GM12878 (cell line): ENCODE measurements around the gene LYPD6. TPM values are rescaled to one million over a fixed set of nuclear protein-coding genes. Genes with fewer than 3 reads are reported as not detected.

Experiments
- ATAC-seq: fragments of 200-7000 bp; cut with Tn5 transposase; 3 replicates; pipeline ENCODE4 v1.9.1; 2020; ENCODE audit warnings: mild to moderate bottlenecking, moderate library complexity
- BruUV-seq: library from RNA; stranded (reverse); fragments of 400-500 nt; replicated peaks from 2 replicates; lab custom pipeline; 2021; lab: Mats Ljungman, UMichigan
- CTCF ChIA-PET: fragments of 300-600 bp; sonication (Branson Sonifier 250); formaldehyde crosslinking; extraction: SDS; loops from one replicate; lab custom pipeline; 2021; ENCODE audit warnings: inconsistent platforms; lab: Yijun Ruan, JAX
- POLR2A ChIA-PET: fragments of 350-600 bp; formaldehyde crosslinking; extraction: SDS; loops from one replicate; lab custom pipeline; 2021; ENCODE audit warnings: inconsistent platforms; lab: Charles Lee
- RAD21 ChIA-PET: fragments of 300-600 bp; sonication (Branson Sonifier 250); formaldehyde crosslinking; loops from one replicate; lab custom pipeline; 2023; ENCODE audit warnings: antibody characterized with exemption; ENCODE audit not compliant: unreplicated experiment; lab: Charles Lee
- SMC1A ChIA-PET: fragments of 300-600 bp; sonication (Branson Sonifier 250); formaldehyde crosslinking; loops from one replicate; lab custom pipeline; 2023; ENCODE audit not compliant: unreplicated experiment, uncharacterized antibody; lab: Charles Lee
- DNase-seq: peaks from one replicate; pipeline ENCODE4 v3.0.0-alpha.2; 2011; ENCODE audit warnings: low read depth, low spot score
- FAIRE-seq: peaks from 3 replicates; lab custom pipeline; 2011; peaks lifted over from hg19 to GRCh38; lab: Jason Lieb, UNC
- H2AFZ ChIP-seq: 2 replicates; pipeline ENCODE4 v1.6.0; 2011; ENCODE audit warnings: low read depth, low read length, control low read depth; ENCODE audit not compliant: control insufficient read depth
- H3K27ac ChIP-seq: 2 replicates; pipeline ENCODE4 v1.5.1; 2011; ENCODE audit warnings: control low read depth; ENCODE audit not compliant: control insufficient read depth, insufficient read depth
- H3K27me3 ChIP-seq, 2 experiments: replicated peaks in 1 of 2; 2 replicates each; pipeline versions ENCODE4 v1.6.0 to v1.6.1; 2011; ENCODE audit warnings: low read length in 1 of 2; ENCODE audit not compliant: control insufficient read depth in 2 of 2, insufficient read depth in 2 of 2
- H3K36me3 ChIP-seq, 2 experiments: 2 replicates each; pipeline ENCODE4 v1.5.1; 2011; ENCODE audit warnings: low read length in 1 of 2; ENCODE audit not compliant: control insufficient read depth in 2 of 2, insufficient read depth in 2 of 2
- H3K4me1 ChIP-seq: 2 replicates; pipeline ENCODE4 v1.6.1; 2011; ENCODE audit warnings: mild to moderate bottlenecking, low read length, moderate library complexity, mixed read lengths; ENCODE audit not compliant: control insufficient read depth, insufficient read depth
- H3K4me2 ChIP-seq: 2 replicates; pipeline ENCODE4 v1.6.0; 2011; ENCODE audit warnings: control low read depth; ENCODE audit not compliant: control insufficient read depth, insufficient read depth
- H3K4me3 ChIP-seq: fragments of 200-600 bp; sonication (generic); 2 replicates; pipeline ENCODE4 v1.5.1; 2016
- H3K79me2 ChIP-seq: 2 replicates; pipeline ENCODE4 v1.6.0; 2011; ENCODE audit warnings: low read length; ENCODE audit not compliant: control insufficient read depth, insufficient read depth
- H3K9ac ChIP-seq: 2 replicates; pipeline ENCODE4 v1.8.0; 2011; ENCODE audit warnings: low read length, control low read depth, mixed read lengths; ENCODE audit not compliant: control insufficient read depth, insufficient read depth
- H3K9me3 ChIP-seq: replicated peaks from 3 replicates; pipeline ENCODE4 v1.5.1; 2011; ENCODE audit warnings: mild to moderate bottlenecking, low read length; ENCODE audit not compliant: control insufficient read depth, insufficient read depth
- H4K20me1 ChIP-seq: 2 replicates; pipeline ENCODE4 v1.6.0; 2011; ENCODE audit not compliant: control insufficient read depth, insufficient read depth
- BRCA1 ChIP-seq: IDR thresholded peaks from 2 replicates; pipeline ENCODE4 v1.6.1; 2011; ENCODE audit warnings: low read depth, low read length, improper control_type of control experiment
- IRF4 ChIP-seq: IDR thresholded peaks from 2 replicates; pipeline ENCODE4 v1.6.1; 2011; ENCODE audit warnings: low read depth, low read length
- RAD21 ChIP-seq: IDR thresholded peaks from 2 replicates; pipeline ENCODE4 v1.6.1; 2011; ENCODE audit warnings: mild to moderate bottlenecking, low read depth, low read length, moderate library complexity; ENCODE audit not compliant: insufficient read depth
- WGBS: methylation state at CpG from one replicate; pipeline ENCODE4 v1.1.6; 2016; ENCODE audit warnings: low lambda C conversion rate; ENCODE audit not compliant: insufficient replicate concordance, insufficient coverage; ENCODE audit errors: missing lambda C conversion rate; 5-methylcytosine and 5-hydroxymethylcytosine counted together
- in situ Hi-C: fragments of 300-500 bp; cut with MboI; formaldehyde crosslinking; loops from 9 replicates; pipeline ENCODE4 v1.14.3; 2018; ENCODE audit warnings: mixed read lengths
- intact Hi-C: fragments of 100-400 bp; cut with micrococcal nuclease; formaldehyde crosslinking; loops from one replicate; pipeline ENCODE4 v1.14.2; 2022; ENCODE audit not compliant: unreplicated experiment
- polyA plus RNA-seq, 11 experiments: library from polyadenylated mRNA; depleted of rRNA in 4 of 11; unstranded in 6 of 11; stranded (reverse) in 5 of 11; fragments of >200 nt; fragmentation: Nextera tagmentation in 4 of 11; fragmentation: Illumina TruSeq in 1 of 11; extraction: Ambion mirVana in 4 of 11; extraction: Trizol in 1 of 11; gene quantifications; 1 replicate in 1 of 11; 2 replicates in 10 of 11; pipeline versions ENCODE4 v1.2.1 to v1.2.3, GENCODE V29; 2011 to 2016; ENCODE audit warnings: inconsistent platforms in 2 of 11, missing spikeins in 2 of 11, low read depth in 1 of 11
- total RNA-seq, 4 experiments: library from RNA; depleted of rRNA in 3 of 4; stranded (reverse); fragments of >200 nt in 3 of 4; fragmentation: Illumina TruSeq in 1 of 4; extraction: Trizol in 1 of 4; gene quantifications; 2 replicates each; pipeline versions ENCODE4 v1.2.1 to v1.2.3, GENCODE V29; 2013 to 2021
- TF ChIP-seq, protein P1 (sequence below): fragments of 450-650 bp; formaldehyde crosslinking; IDR thresholded peaks from 2 replicates; pipeline ENCODE4 v1.4.0; 2020; ENCODE audit warnings: mild to moderate bottlenecking, moderate library complexity

The LYPD6 gene
- total and polyA plus RNA-seq, 10 of the 15 experiments (the other 5 are each of a cell fraction or from before 2014, with no cell fraction given): not detected

DNA sequence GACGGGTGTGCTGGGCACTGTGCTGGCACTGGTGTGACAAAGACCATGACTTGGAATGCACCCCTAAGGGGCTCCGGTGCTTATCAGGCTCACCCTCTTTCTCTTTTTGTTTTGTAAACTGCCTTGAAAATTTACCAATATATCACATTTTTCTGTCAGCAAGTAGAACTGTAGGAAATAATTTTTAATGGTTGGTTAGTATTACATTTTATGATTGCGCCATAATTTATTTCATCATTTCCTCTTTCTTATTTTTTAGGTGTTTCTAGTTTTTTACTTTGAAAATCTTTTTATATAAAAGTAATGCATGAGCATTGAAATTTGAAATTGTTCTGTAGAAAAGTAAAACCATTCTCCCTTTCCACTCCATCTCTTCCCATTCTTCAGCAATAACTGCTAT, 156.3 kb downstream of the LYPD6 start (continued):
- TF ChIP-seq, protein P1, sequence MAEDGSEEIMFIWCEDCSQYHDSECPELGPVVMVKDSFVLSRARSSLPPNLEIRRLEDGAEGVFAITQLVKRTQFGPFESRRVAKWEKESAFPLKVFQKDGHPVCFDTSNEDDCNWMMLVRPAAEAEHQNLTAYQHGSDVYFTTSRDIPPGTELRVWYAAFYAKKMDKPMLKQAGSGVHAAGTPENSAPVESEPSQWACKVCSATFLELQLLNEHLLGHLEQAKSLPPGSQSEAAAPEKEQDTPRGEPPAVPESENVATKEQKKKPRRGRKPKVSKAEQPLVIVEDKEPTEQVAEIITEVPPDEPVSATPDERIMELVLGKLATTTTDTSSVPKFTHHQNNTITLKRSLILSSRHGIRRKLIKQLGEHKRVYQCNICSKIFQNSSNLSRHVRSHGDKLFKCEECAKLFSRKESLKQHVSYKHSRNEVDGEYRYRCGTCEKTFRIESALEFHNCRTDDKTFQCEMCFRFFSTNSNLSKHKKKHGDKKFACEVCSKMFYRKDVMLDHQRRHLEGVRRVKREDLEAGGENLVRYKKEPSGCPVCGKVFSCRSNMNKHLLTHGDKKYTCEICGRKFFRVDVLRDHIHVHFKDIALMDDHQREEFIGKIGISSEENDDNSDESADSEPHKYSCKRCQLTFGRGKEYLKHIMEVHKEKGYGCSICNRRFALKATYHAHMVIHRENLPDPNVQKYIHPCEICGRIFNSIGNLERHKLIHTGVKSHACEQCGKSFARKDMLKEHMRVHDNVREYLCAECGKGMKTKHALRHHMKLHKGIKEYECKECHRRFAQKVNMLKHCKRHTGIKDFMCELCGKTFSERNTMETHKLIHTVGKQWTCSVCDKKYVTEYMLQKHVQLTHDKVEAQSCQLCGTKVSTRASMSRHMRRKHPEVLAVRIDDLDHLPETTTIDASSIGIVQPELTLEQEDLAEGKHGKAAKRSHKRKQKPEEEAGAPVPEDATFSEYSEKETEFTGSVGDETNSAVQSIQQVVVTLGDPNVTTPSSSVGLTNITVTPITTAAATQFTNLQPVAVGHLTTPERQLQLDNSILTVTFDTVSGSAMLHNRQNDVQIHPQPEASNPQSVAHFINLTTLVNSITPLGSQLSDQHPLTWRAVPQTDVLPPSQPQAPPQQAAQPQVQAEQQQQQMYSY (CRISPR knock-in tag): no peak

DNA sequence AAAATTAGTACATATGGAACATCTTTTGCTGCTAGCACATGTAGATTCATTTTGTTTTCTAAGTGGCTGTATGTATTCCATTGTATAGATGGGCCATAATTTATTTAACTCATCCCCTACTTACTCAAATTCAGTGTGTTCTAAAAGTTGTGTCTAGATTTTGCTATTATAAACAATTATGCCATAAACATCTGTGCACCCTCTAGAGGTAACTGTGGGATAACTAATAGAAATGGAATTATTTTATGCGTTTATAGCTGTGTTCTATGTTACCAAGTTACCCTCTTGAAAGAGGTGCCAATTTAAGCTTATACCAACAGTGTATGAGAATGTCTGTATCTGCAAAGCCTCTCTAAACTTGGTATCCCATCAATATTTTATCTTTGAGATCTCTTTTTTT, 156.8 kb downstream of the LYPD6 start:
- Histone ChIP-seq H2AFZ (no peak overlapping the region), H3K9me3 (no peaks in the 10 kb centered on the region), H3K4me1 (no peaks in the 10 kb centered on the region), H3K36me3 (no peaks in the 10 kb centered on the region), H3K27ac (no peak overlapping the region), H3K27me3 (peaks cover 0 to 8% of the 10 kb centered on the region in 2 experiments; a peak in 2 of 4 replicates), H3K79me2 (no peaks in the 10 kb centered on the region), H4K20me1 (no peaks in the 10 kb centered on the region), H3K9ac (no peak overlapping the region), H3K4me3 (no peak overlapping the region), H3K4me2 (no peak overlapping the region)
- WGBS: 52% methylated on average over 1 of the region's 1 CpG
- DNase-seq: no peak
- ChIA-PET RAD21 (no interaction called here), POLR2A (no interaction called here), SMC1A (no interaction called here), CTCF (no interaction called here)
- intact Hi-C loops: no loop called here
- in situ Hi-C loops: no loop called here
- FAIRE-seq: no peak
- ATAC-seq: no peak
- no peak for TF ChIP-seq IRF4
- TF ChIP-seq RAD21: no peak
- TF ChIP-seq BRCA1: no peak
- BruUV-seq: no TSS peak
